Stimulated activated CD4-positive, alpha-beta T cell treated with anti-CD3 and anti-CD28 coated beads, TNF-alpha, amount 100 ng/mL, for 4 hours (primary cell): ENCODE results near the gene ZBED2.
"Not testable (repeated sequence)": the region's sequence is repeated elsewhere in the genome, so short reads cannot be mapped to it uniquely, and the experiment has no call there.

ENCODE experiments used
- DNase-seq, 3 experiments: peaks; one replicate each; pipeline ENCODE4 v3.0.0-alpha.2; 2020; ENCODE audit warnings: low read depth in 3 of 3

Gene ZBED2

GRCh38 chr3:111595232-111595631 lies at the start of gene ZBED2:
Gene ZBED2 (minus strand): TSS chr3:111595346. CDS start chr3:111594201, 1,145 bp downstream.
- DNase-seq = no peak

GRCh38 chr3:111639316-111639715 lies 44.2 kb upstream of the ZBED2 start:
- DNase-seq = no peak

GRCh38 chr3:111636366-111636885 lies 41.3 kb upstream of the ZBED2 start:
- no peak for DNase-seq

GRCh38 chr3:111635403-111635802 lies 40.3 kb upstream of the ZBED2 start:
- DNase-seq = no peak

GRCh38 chr3:111630638-111631037 lies 35.5 kb upstream of the ZBED2 start:
- not testable (repeated sequence) for DNase-seq

GRCh38 chr3:111629018-111629417 lies 33.9 kb upstream of the ZBED2 start:
- DNase-seq = not testable (repeated sequence)

GRCh38 chr3:111627092-111627491 lies 31.9 kb upstream of the ZBED2 start:
- no peak for DNase-seq

GRCh38 chr3:111621535-111621934 lies 26.4 kb upstream of the ZBED2 start:
- DNase-seq = no peak

- no peak for DNase-seq
Observed at GRCh38 chr3:111619833-111620232, 24.7 kb upstream of the ZBED2 start.

- no peak for DNase-seq
Observed at GRCh38 chr3:111618945-111619344, 23.8 kb upstream of the ZBED2 start.

GRCh38 chr3:111617912-111618601 lies 22.9 kb upstream of the ZBED2 start:
- no peak for DNase-seq

GRCh38 chr3:111617406-111617805 lies 22.3 kb upstream of the ZBED2 start:
- DNase-seq = no peak

- DNase-seq = peak; percentile 38 to 52 (median 49)
Observed at GRCh38 chr3:111616417-111617105, 21.4 kb upstream of the ZBED2 start.

GRCh38 chr3:111615880-111616279 lies 20.7 kb upstream of the ZBED2 start:
- no peak for DNase-seq

- no peak for DNase-seq
Observed at GRCh38 chr3:111613294-111613693, 18.1 kb upstream of the ZBED2 start.

- no peak for DNase-seq
Observed at GRCh38 chr3:111610612-111611054, 15.5 kb upstream of the ZBED2 start.

- DNase-seq = peak in 1 of 3 experiments; percentile 41
Observed at GRCh38 chr3:111610189-111610588, 15.0 kb upstream of the ZBED2 start.

- DNase-seq = no peak
Observed at GRCh38 chr3:111609700-111610099, 14.6 kb upstream of the ZBED2 start.

- DNase-seq = no peak
Observed at GRCh38 chr3:111608383-111608782, 13.2 kb upstream of the ZBED2 start.

- DNase-seq = no peak
Observed at GRCh38 chr3:111607240-111607920, 12.2 kb upstream of the ZBED2 start.

GRCh38 chr3:111605493-111605892 lies 10.3 kb upstream of the ZBED2 start:
- no peak for DNase-seq

- no peak for DNase-seq
Observed at GRCh38 chr3:111605018-111605417, 9.9 kb upstream of the ZBED2 start.
